ENCODE measurements around the gene MXD3.

GRCh38 chr5:177356746-177357145, 45.0 kb upstream of the MXD3 start:
- TF ChIP-seq, protein P1, sequence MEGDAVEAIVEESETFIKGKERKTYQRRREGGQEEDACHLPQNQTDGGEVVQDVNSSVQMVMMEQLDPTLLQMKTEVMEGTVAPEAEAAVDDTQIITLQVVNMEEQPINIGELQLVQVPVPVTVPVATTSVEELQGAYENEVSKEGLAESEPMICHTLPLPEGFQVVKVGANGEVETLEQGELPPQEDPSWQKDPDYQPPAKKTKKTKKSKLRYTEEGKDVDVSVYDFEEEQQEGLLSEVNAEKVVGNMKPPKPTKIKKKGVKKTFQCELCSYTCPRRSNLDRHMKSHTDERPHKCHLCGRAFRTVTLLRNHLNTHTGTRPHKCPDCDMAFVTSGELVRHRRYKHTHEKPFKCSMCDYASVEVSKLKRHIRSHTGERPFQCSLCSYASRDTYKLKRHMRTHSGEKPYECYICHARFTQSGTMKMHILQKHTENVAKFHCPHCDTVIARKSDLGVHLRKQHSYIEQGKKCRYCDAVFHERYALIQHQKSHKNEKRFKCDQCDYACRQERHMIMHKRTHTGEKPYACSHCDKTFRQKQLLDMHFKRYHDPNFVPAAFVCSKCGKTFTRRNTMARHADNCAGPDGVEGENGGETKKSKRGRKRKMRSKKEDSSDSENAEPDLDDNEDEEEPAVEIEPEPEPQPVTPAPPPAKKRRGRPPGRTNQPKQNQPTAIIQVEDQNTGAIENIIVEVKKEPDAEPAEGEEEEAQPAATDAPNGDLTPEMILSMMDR (IDR thresholded peaks at IDR 0.05; ENCODE audit: low read length), result no peak
- no peak for TF ChIP-seq EZH2 (IDR thresholded peaks at IDR 0.05; ENCODE audit: borderline replicate concordance, low read length)

All from OCI-LY1 (cell line).